Ishikawa (cell line): ENCODE results near the gene RANBP9.

ENCODE experiments used
- EP300 ChIP-seq: IDR thresholded peaks from 2 replicates; pipeline ENCODE4 v1.6.1; 2012; ENCODE audit warnings: borderline replicate concordance
- FOXM1 ChIP-seq: IDR thresholded peaks from 2 replicates; pipeline ENCODE4 v1.6.1; 2012; ENCODE audit warnings: low read depth, borderline replicate concordance
- MAX ChIP-seq: IDR thresholded peaks from 2 replicates; pipeline ENCODE4 v1.6.1; 2012
- NFIC ChIP-seq: IDR thresholded peaks from 2 replicates; pipeline ENCODE4 v1.6.1; 2012
- RAD21 ChIP-seq: IDR thresholded peaks from 2 replicates; pipeline ENCODE4 v1.6.1; 2012; ENCODE audit warnings: low read depth
- TAF1 ChIP-seq: IDR thresholded peaks from 2 replicates; pipeline ENCODE4 v1.6.1; 2012; ENCODE audit warnings: low read depth, mild to moderate bottlenecking
- USF1 ChIP-seq: IDR thresholded peaks from 2 replicates; pipeline ENCODE4 v1.6.1; 2012
- YY1 ChIP-seq: IDR thresholded peaks from 2 replicates; pipeline ENCODE4 v1.6.1; 2012; ENCODE audit warnings: low read depth
- ZBTB7A ChIP-seq: IDR thresholded peaks from 2 replicates; pipeline ENCODE4 v1.6.1; 2012; ENCODE audit warnings: low read depth

DNA sequence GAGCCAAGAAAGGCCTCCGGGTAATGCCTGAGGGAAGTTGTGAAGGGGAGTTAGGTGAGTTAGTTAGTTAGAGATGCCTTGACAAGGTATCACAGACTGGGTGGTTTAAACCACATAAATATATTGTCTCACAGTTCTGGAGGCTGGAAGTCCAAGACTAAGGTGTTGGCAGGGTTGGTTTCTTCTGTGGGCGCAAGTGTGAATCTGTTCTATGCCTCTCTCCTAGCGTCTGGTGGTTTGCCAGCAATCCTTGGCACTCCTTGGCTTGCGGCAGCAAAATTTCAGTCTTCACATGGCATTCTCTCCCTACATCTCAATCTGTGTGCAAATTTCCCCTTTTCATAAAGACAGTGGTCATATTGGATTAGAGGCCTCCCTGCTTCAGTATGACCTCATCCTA is 29.7 kb upstream of the RANBP9 start:
- TF ChIP-seq YY1 (no peak), RAD21 (no peak), EP300 (no peak), TAF1 (no peak), MAX (no peak), NFIC (no peak), FOXM1 (no peak), USF1 (no peak), ZBTB7A (no peak)
